ENCODE measurements around the gene NPIPA5. TPM values are rescaled to one million over a fixed set of nuclear protein-coding genes. Genes with fewer than 3 reads are reported as not detected.

NPIPA5 gene
- total and polyA plus RNA-seq, 2 of the 13 experiments (the other 11 are each of a cell fraction or from before 2014, with no cell fraction given) = 9.7 to 21.5 TPM

DNA sequence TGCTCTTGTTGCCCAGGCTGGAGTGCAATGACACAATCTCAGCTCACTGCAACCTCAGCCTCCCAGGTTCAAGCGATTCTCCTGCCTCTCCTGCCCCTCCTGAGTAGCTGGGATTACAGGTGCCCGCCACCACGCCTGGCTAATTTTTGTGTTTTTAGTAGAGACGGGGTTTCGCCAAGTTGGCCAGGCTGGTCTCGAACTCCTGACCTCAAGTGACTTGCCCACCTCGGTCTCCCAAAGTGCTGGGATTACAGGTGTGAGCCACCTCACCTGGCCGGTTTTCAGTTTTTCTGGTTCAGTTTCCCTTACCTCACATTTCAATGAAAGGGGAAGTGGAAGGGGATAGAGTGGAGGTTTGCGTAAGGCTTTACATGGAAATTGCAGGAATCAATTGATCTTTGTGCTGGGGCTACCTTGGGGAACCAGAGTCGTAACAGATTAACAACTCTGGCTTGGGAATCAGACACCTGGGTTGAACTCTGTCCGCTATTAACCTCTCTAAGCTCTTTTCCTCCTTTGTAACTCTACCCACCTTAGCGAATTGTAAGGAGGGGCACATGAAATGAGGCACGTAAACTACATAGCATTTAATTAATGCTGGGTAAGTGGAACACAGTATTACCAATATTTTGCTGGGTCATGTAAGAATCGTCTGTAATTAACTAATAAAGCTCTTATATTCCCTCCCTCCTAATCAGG is 20.7 kb upstream of the NPIPA5 start (continued):
- TF ChIP-seq, protein P1, sequence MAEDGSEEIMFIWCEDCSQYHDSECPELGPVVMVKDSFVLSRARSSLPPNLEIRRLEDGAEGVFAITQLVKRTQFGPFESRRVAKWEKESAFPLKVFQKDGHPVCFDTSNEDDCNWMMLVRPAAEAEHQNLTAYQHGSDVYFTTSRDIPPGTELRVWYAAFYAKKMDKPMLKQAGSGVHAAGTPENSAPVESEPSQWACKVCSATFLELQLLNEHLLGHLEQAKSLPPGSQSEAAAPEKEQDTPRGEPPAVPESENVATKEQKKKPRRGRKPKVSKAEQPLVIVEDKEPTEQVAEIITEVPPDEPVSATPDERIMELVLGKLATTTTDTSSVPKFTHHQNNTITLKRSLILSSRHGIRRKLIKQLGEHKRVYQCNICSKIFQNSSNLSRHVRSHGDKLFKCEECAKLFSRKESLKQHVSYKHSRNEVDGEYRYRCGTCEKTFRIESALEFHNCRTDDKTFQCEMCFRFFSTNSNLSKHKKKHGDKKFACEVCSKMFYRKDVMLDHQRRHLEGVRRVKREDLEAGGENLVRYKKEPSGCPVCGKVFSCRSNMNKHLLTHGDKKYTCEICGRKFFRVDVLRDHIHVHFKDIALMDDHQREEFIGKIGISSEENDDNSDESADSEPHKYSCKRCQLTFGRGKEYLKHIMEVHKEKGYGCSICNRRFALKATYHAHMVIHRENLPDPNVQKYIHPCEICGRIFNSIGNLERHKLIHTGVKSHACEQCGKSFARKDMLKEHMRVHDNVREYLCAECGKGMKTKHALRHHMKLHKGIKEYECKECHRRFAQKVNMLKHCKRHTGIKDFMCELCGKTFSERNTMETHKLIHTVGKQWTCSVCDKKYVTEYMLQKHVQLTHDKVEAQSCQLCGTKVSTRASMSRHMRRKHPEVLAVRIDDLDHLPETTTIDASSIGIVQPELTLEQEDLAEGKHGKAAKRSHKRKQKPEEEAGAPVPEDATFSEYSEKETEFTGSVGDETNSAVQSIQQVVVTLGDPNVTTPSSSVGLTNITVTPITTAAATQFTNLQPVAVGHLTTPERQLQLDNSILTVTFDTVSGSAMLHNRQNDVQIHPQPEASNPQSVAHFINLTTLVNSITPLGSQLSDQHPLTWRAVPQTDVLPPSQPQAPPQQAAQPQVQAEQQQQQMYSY (CRISPR knock-in tag; IDR thresholded peaks at IDR 0.05) = no peak
- TF ChIP-seq HDAC6 (IDR thresholded peaks at IDR 0.05; ENCODE audit: low read depth, low read length) (no peak), ZNF530 (CRISPR knock-in tag; IDR thresholded peaks at IDR 0.05; ENCODE audit: low read depth) (no peak), ZNF7 (CRISPR knock-in tag; IDR thresholded peaks at IDR 0.05) (no peak), MED8 (CRISPR knock-in tag; IDR thresholded peaks at IDR 0.05; ENCODE audit: insufficient replicate concordance) (no peak), SIX1 (CRISPR knock-in tag; IDR thresholded peaks at IDR 0.05; ENCODE audit: borderline replicate concordance) (peak; percentile 92), ZNF780A (CRISPR knock-in tag; IDR thresholded peaks at IDR 0.05) (no peak), EED (CRISPR knock-in tag; IDR thresholded peaks at IDR 0.05) (no peak), NR2F1 (CRISPR knock-in tag; IDR thresholded peaks at IDR 0.05) (peak in 1 of 2 experiments; percentile 27; a peak in 2 of 4 replicates), SRY (CRISPR knock-in tag; IDR thresholded peaks at IDR 0.05) (no peak), STAG1 (CRISPR knock-in tag; IDR thresholded peaks at IDR 0.05) (peak; percentile 21; the same call in 1 of the 2 replicates), GTF3A (CRISPR knock-in tag; conservative IDR thresholded peaks at IDR 0.05) (no peak), ZNF629 (CRISPR knock-in tag; conservative IDR thresholded peaks at IDR 0.05) (no peak), ZNF792 (CRISPR knock-in tag; IDR thresholded peaks at IDR 0.05) (no peak; the same call in 1 of the 2 replicates), ZSCAN30 (CRISPR knock-in tag; IDR thresholded peaks at IDR 0.05) (no peak), PHB2 (IDR thresholded peaks at IDR 0.05; ENCODE audit: partially characterized antibody) (no peak), PBX2 (CRISPR knock-in tag; IDR thresholded peaks at IDR 0.05) (no peak), PTBP1 (IDR thresholded peaks at IDR 0.05; ENCODE audit: low read depth, low read length, poor library complexity, severe bottlenecking) (no peak)
- TF ChIP-seq, protein P2, sequence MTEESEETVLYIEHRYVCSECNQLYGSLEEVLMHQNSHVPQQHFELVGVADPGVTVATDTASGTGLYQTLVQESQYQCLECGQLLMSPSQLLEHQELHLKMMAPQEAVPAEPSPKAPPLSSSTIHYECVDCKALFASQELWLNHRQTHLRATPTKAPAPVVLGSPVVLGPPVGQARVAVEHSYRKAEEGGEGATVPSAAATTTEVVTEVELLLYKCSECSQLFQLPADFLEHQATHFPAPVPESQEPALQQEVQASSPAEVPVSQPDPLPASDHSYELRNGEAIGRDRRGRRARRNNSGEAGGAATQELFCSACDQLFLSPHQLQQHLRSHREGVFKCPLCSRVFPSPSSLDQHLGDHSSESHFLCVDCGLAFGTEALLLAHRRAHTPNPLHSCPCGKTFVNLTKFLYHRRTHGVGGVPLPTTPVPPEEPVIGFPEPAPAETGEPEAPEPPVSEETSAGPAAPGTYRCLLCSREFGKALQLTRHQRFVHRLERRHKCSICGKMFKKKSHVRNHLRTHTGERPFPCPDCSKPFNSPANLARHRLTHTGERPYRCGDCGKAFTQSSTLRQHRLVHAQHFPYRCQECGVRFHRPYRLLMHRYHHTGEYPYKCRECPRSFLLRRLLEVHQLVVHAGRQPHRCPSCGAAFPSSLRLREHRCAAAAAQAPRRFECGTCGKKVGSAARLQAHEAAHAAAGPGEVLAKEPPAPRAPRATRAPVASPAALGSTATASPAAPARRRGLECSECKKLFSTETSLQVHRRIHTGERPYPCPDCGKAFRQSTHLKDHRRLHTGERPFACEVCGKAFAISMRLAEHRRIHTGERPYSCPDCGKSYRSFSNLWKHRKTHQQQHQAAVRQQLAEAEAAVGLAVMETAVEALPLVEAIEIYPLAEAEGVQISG (CRISPR knock-in tag; IDR thresholded peaks at IDR 0.05) = peak; percentile 82
- TF ChIP-seq, protein P3, sequence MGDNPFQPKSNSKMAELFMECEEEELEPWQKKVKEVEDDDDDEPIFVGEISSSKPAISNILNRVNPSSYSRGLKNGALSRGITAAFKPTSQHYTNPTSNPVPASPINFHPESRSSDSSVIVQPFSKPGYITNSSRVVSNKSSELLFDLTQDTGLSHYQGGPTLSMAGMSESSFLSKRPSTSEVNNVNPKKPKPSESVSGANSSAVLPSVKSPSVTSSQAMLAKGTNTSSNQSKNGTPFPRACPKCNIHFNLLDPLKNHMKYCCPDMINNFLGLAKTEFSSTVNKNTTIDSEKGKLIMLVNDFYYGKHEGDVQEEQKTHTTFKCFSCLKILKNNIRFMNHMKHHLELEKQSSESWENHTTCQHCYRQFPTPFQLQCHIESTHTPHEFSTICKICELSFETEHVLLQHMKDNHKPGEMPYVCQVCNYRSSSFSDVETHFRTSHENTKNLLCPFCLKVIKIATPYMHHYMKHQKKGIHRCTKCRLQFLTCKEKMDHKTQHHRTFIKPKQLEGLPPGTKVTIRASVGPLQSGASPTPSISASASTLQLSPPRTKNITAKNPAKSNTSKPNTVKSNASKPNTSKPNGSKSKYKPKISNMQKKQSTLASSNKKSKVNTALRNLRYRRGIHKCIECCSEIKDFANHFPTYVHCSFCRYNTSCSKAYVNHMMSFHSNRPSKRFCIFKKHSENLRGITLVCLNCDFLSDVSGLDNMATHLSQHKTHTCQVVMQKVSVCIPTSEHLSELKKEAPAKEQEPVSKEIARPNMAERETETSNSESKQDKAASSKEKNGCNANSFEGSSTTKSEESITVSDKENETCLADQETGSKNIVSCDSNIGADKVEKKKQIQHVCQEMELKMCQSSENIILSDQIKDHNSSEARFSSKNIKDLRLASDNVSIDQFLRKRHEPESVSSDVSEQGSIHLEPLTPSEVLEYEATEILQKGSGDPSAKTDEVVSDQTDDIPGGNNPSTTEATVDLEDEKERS (CRISPR knock-in tag; IDR thresholded peaks at IDR 0.05) = peak; percentile 96

Data from HepG2 (cell line).